GM06990 (cell line): ENCODE measurements around the gene GCSH.
"Not testable (repeated sequence)": the region's sequence is repeated elsewhere in the genome, so short reads cannot be mapped to it uniquely, and the experiment has no call there.

ENCODE experiments used
- DNase-seq: peaks from one replicate; pipeline ENCODE4 v3.0.0-alpha.2; 2011; ENCODE audit not compliant: insufficient read length; ENCODE audit errors: extremely low read depth
- H3K27me3 ChIP-seq: replicated peaks from 2 replicates; pipeline ENCODE4 v1.6.0; 2011; ENCODE audit warnings: low read length; ENCODE audit not compliant: control insufficient read depth, insufficient read depth
- H3K36me3 ChIP-seq: 2 replicates; pipeline ENCODE4 v1.5.1; 2011; ENCODE audit warnings: low read length; ENCODE audit not compliant: control insufficient read depth, insufficient read depth
- H3K4me3 ChIP-seq: replicated peaks from 2 replicates; pipeline ENCODE4 v1.5.1; 2011; ENCODE audit warnings: low read depth, mild to moderate bottlenecking, control low read depth, low read length
- TF ChIP-seq, protein P1 (sequence below): IDR thresholded peaks from 2 replicates; pipeline ENCODE4 v1.5.1; 2011; ENCODE audit warnings: low read length, control low read depth, mild to moderate bottlenecking, inconsistent platforms; ENCODE audit not compliant: insufficient read depth, poor library complexity, severe bottlenecking

The GCSH gene

DNA sequence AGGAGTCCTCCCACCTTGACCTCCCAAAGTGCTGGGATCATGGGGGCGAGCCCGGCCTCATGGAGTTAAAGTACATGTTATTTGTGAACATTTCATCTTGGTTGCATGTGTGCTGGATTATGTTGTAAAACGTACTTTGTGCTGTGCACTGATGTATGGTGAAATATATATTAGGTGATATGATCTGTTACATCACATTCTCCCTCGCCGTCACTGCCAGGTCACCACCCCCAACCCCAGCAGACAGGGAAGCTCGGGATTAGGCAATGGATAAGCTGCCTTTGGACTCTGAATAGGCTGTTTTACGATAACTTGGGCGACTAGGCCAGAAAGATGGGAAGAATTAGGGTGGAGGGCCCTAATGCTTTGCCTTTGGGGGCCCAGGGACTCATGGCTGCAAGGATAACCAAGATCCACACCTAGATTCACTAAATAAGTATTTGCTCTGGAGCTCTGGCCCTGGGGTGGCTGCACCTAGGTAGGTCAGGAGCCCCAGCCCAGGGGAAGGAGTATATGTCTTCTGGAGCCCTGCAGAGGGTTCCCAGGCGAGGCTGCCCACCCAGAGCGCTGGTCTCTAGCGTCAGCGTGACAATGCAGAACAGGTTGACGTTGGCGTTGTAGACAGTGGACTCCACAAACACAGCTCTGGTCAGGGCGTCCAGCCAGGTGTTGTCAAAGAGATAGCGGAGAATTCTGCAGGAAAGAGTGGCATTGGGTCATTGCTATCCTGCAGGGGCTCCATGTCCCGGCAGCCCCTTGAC lies 27.1 kb upstream of the GCSH start:
- no peak for DNase-seq
- Histone ChIP-seq H3K27me3 (peaks cover 2% of the 10 kb centered on the region), H3K4me3 (no peak overlapping the region), H3K36me3 (no peaks in the 10 kb centered on the region)
- TF ChIP-seq, protein P1, sequence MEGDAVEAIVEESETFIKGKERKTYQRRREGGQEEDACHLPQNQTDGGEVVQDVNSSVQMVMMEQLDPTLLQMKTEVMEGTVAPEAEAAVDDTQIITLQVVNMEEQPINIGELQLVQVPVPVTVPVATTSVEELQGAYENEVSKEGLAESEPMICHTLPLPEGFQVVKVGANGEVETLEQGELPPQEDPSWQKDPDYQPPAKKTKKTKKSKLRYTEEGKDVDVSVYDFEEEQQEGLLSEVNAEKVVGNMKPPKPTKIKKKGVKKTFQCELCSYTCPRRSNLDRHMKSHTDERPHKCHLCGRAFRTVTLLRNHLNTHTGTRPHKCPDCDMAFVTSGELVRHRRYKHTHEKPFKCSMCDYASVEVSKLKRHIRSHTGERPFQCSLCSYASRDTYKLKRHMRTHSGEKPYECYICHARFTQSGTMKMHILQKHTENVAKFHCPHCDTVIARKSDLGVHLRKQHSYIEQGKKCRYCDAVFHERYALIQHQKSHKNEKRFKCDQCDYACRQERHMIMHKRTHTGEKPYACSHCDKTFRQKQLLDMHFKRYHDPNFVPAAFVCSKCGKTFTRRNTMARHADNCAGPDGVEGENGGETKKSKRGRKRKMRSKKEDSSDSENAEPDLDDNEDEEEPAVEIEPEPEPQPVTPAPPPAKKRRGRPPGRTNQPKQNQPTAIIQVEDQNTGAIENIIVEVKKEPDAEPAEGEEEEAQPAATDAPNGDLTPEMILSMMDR = no peak

DNA sequence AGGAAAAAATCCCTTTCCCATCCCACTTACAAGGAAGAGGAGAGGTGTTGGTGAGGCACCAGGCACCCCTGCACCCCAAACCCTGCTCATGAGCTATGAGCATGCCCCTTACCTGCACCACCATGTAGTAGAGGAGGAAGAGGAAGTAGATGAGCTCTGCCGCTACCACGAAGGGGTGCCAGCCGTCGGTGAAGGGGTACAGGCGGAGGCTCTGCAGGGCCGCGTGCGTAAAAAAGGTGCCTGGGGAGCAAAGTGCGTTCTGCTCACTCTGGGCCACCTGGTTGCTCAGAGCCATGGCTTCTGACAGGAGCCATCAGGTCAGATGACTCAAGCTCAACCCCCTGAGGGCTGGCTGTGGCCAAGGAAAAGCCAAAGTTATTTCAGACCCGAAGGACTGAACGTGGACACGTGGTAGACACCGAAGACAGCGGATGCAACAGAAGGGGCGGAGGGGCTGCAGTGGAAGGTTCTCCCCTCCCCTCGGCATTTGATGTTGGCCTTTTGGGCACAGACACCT lies 25.3 kb upstream of the GCSH start:
- Histone ChIP-seq H3K27me3 (peaks cover 2% of the 10 kb centered on the region), H3K4me3 (no peak overlapping the region), H3K36me3 (no peaks in the 10 kb centered on the region)
- TF ChIP-seq, protein P1 = no peak
- DNase-seq = no peak

DNA sequence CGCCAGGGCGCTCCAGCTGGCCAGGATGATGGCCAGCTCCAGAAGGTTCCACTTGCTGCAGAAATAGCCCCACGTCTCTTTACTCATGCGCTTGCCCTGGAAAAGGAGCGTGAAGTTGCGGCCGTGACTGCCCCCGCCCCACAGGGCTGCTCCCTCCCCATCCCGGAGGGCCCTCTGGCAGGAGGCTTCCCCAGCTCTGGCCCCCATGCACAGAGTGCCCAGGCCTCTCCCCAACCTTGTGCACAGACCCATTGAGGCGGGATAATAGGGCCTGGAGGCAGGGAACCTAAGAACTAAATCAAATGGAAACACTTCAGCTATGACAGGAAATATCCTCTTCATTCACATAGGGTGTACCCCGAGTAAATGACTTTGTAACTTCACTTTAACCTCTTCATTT lies 21.2 kb upstream of the GCSH start:
- DNase-seq = no peak
- H3K27me3 ChIP-seq = peaks cover 2% of the 10 kb centered on the region

DNA sequence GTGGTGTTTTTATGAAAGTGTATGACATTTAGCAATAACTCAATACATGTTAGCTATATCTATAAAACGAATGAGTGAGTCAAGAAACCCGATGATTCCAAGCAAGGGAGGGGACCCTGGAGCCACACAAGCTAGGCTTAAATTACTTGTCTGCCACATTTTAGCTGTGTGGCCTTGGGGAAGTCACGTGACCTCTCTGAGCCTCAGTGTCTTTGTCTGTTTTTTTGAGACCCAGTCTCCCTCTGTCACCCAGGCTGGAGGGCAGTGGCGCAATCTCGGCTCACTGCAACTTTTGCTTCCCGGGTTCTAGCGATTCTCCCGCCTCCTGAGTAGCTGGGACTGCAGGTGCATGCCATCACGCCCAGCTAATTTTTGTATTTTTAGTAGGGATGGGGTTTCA lies 20.1 kb upstream of the GCSH start:
- TF ChIP-seq, protein P1 = no peak
- no peaks in the 10 kb centered on the region for H3K36me3 ChIP-seq
- no peak overlapping the region for H3K4me3 ChIP-seq
- H3K27me3 ChIP-seq = peaks cover 2% of the 10 kb centered on the region
- no peak for DNase-seq

More for the DNA sequence above, 21.2 kb upstream of the GCSH start:
- TF ChIP-seq, protein P1 = no peak
- no peaks in the 10 kb centered on the region for H3K36me3 ChIP-seq
- H3K4me3 ChIP-seq = no peak overlapping the region

DNA sequence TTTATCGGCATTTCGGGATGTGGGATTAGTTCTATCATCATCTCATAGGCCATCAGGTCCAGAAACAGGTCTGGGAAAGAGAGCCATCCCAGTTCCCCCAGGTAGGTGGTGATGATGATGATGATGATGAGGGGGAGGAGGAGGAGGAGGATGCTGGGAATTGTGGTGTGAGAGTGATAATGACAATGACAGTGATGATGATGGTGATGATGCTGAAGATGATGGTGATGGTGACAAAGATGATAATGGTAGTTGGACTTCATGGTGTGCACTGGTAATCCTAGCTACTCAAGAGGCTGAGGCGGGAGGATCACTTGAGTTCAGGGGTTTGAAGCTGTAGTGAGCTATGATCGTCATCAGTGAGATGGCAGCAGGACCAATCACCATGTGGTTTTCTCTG lies 16.3 kb upstream of the GCSH start:
- TF ChIP-seq, protein P1 = no peak
- Histone ChIP-seq H3K27me3 (no peaks in the 10 kb centered on the region), H3K4me3 (no peak overlapping the region), H3K36me3 (no peaks in the 10 kb centered on the region)
- DNase-seq = no peak

DNA sequence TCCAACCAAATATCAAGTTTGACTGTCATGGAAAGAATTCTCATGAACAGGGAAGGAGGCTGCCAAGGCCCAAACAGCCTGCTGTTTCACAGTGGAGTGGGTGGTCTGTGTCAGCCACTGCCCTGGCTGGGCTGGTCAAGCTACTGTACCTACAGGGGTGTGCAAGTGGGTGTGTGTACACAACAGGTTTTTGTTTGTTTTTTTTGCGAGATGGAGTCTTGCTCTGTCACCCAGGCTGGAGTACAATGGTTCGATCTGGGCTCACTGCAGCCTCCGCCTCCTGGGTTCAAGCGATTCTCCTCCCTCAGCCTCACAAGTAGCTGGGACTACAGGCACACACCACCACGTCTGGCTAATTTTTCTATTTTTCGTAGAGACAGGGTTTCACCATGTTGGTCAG lies 13.1 kb upstream of the GCSH start:
- H3K36me3 ChIP-seq, H3K4me3 ChIP-seq, H3K27me3 ChIP-seq, DNase-seq: not testable (repeated sequence)
